ENCODE results near the gene TSR3.

Gene TSR3

DNA sequence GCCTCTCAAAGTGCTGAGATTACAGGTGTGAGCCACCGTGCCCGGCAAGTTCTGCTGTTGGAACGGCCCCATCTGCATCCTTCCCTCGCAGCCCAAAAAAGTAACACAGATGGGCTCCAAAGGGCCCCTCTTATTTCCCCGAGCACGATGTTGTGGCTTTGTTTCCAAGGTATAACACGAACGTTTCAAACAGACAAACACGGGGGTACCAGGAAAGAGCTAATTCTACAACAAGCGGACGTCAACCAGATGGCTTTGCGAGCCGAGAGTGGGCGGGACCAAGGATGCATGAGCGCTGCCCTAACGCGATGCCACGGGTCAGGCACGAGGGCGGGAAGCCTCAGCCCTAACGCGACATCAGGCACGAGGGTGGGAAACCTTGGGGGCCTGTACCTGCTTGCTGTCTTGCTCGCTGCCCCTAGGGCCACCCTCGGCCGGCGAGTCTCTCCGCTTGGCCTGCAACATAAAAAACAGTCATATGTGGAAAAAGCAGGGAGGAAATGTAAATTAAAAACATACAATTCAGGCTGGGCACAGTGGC is 38.6 kb upstream of the TSR3 start:
- H3K4me1 ChIP-seq (ENCODE audit: low read length) = no peaks in the 10 kb centered on the region
- H3K9me2 ChIP-seq (replicated peaks; ENCODE audit: insufficient read depth, low read length) = no peaks in the 10 kb centered on the region
- no peak overlapping the region for H2AFZ ChIP-seq (ENCODE audit: low read length)
- no peak overlapping the region for H3K4me2 ChIP-seq (ENCODE audit: low read depth, low read length)
- no peak for TF ChIP-seq CTCF (IDR thresholded peaks at IDR 0.05; ENCODE audit: low read length)
- no peak for TF ChIP-seq EZH2phosphoT487 (IDR thresholded peaks at IDR 0.05; ENCODE audit: low read length)
- TF ChIP-seq EZH2 (optimal IDR thresholded peaks at IDR 0.05; ENCODE audit: low read depth, low read length) = no peak
- H3K27me3 ChIP-seq (replicated peaks; ENCODE audit: insufficient read depth, low read length) = no peaks in the 10 kb centered on the region
- no peak overlapping the region for H3K9ac ChIP-seq (ENCODE audit: low read length)
- no peaks in the 10 kb centered on the region for H3F3A ChIP-seq (ENCODE audit: insufficient read depth, low read length)
- H4K20me1 ChIP-seq (ENCODE audit: insufficient read depth, low read length) = no peaks in the 10 kb centered on the region
- H3K4me3 ChIP-seq (ENCODE audit: low read length) = no peak overlapping the region
- H3K9me3 ChIP-seq (replicated peaks; ENCODE audit: insufficient read depth, low read length) = no peaks in the 10 kb centered on the region
- no peak for DNase-seq
- H3K36me3 ChIP-seq (replicated peaks; ENCODE audit: insufficient read depth, low read length) = no peaks in the 10 kb centered on the region
- H3K79me2 ChIP-seq (ENCODE audit: low read length) = no peaks in the 10 kb centered on the region; the same call in 1 of the 2 replicates
- no peak overlapping the region for H3K27ac ChIP-seq (ENCODE audit: low read length)

DNA sequence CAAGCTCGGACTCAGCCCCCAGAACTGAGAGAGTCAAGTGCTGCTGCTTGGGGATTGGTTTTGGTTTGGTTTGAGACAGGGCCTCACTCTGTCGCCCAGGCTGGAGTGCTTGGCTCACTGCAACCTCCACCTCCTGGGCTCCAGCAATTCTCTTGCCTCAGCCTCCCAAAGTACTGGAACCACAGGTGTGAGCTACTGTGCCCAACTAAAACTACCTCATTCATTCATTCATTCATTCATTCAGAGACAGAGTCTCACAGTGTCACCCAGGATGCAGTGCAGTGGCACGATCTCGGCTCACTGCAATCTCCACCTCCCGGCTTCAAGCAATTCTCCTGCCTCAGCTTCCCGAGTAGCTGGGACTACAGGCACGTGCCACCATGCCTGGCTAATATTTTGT is 38.1 kb upstream of the TSR3 start:
- no peak overlapping the region for H2AFZ ChIP-seq (ENCODE audit: low read length)
- H3K4me1 ChIP-seq (ENCODE audit: low read length) = no peaks in the 10 kb centered on the region
- no peak for DNase-seq
- TF ChIP-seq EZH2 (optimal IDR thresholded peaks at IDR 0.05; ENCODE audit: low read depth, low read length) = no peak
- TF ChIP-seq EZH2phosphoT487 (IDR thresholded peaks at IDR 0.05; ENCODE audit: low read length) = no peak
- no peak for TF ChIP-seq CTCF (IDR thresholded peaks at IDR 0.05; ENCODE audit: low read length)
- H3K4me2 ChIP-seq (ENCODE audit: low read depth, low read length) = no peak overlapping the region
- no peaks in the 10 kb centered on the region for H3K36me3 ChIP-seq (replicated peaks; ENCODE audit: insufficient read depth, low read length)
- no peak overlapping the region for H3K4me3 ChIP-seq (ENCODE audit: low read length)
- no peaks in the 10 kb centered on the region for H3K9me3 ChIP-seq (replicated peaks; ENCODE audit: insufficient read depth, low read length)
- H3K79me2 ChIP-seq (ENCODE audit: low read length) = no peaks in the 10 kb centered on the region; the same call in 1 of the 2 replicates
- no peaks in the 10 kb centered on the region for H3F3A ChIP-seq (ENCODE audit: insufficient read depth, low read length)
- no peaks in the 10 kb centered on the region for H4K20me1 ChIP-seq (ENCODE audit: insufficient read depth, low read length)
- no peaks in the 10 kb centered on the region for H3K27me3 ChIP-seq (replicated peaks; ENCODE audit: insufficient read depth, low read length)
- H3K9ac ChIP-seq (ENCODE audit: low read length) = no peak overlapping the region
- no peaks in the 10 kb centered on the region for H3K9me2 ChIP-seq (replicated peaks; ENCODE audit: insufficient read depth, low read length)
- no peak overlapping the region for H3K27ac ChIP-seq (ENCODE audit: low read length)

- Histone ChIP-seq H3K79me2 (ENCODE audit: low read length) (no peaks in the 10 kb centered on the region; the same call in 1 of the 2 replicates), H2AFZ (ENCODE audit: low read length) (no peak overlapping the region), H3K9me3 (replicated peaks; ENCODE audit: insufficient read depth, low read length) (no peaks in the 10 kb centered on the region), H3K4me3 (ENCODE audit: low read length) (no peak overlapping the region), H3K9me2 (replicated peaks; ENCODE audit: insufficient read depth, low read length) (no peaks in the 10 kb centered on the region), H3K9ac (ENCODE audit: low read length) (no peak overlapping the region), H3K36me3 (replicated peaks; ENCODE audit: insufficient read depth, low read length) (no peaks in the 10 kb centered on the region), H3F3A (ENCODE audit: insufficient read depth, low read length) (no peaks in the 10 kb centered on the region), H4K20me1 (ENCODE audit: insufficient read depth, low read length) (no peaks in the 10 kb centered on the region), H3K27ac (ENCODE audit: low read length) (no peak overlapping the region), H3K27me3 (replicated peaks; ENCODE audit: insufficient read depth, low read length) (no peaks in the 10 kb centered on the region), H3K4me1 (ENCODE audit: low read length) (no peaks in the 10 kb centered on the region), H3K4me2 (ENCODE audit: low read depth, low read length) (no peak overlapping the region)
- no peak for TF ChIP-seq EZH2phosphoT487 (IDR thresholded peaks at IDR 0.05; ENCODE audit: low read length)
- no peak for TF ChIP-seq EZH2 (optimal IDR thresholded peaks at IDR 0.05; ENCODE audit: low read depth, low read length)
- no peak for TF ChIP-seq CTCF (IDR thresholded peaks at IDR 0.05; ENCODE audit: low read length)
- DNase-seq = no peak
Measured at GRCh38 chr16:1387331-1387730, 35.7 kb upstream of the TSR3 start.
